GM21360 (cell line): ENCODE data around the gene CCDC171.
"Not testable (repeated sequence)": the region's sequence is repeated elsewhere in the genome, so short reads cannot be mapped to it uniquely, and the experiment has no call there.

Experiments
- ATAC-seq: cut with Tn5 transposase; IDR thresholded peaks from one replicate; pipeline ENCODE4 v1.9.1; 2021; ENCODE audit warnings: mild to moderate bottlenecking, moderate library complexity; ENCODE audit not compliant: unreplicated experiment

The CCDC171 gene

DNA sequence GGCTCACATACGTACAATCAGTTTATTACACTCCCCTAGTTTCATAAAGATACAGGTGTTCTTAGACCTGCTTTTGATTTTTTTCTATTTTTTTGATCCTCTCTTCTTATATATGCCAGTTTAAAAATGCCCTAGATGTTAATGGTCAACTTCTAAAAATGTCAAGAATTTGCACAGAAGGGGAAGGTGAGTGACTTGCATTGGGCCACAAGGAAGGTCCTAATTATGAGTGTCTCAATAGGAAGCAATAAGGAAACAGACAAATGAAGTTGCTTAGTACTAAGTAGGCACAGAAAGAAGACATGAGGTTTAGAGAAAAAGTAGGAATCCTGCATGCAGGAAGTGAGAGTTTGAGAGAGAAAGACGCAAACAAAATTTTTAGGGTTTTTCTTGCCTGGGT lies 3.2 kb upstream of the CCDC171 start:
- ATAC-seq = no peak

DNA sequence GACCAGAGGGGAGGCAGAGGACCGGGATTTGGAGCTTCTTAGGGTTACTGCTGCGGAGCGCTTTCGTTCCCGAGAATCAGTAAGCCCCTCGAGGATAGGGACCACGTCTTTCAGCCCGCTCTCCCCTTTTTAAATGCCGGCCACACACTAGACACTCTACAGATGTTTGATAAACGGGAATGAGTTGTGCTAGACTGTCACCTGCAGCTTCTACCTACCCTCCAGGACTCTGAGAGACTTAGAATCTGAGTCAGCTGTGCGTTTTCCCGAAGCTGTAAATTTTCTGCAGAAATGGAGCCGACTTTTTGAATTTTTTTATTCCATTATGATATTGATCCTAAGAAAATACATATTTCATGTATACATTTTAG lies 670 bp downstream of the CCDC171 start:
- peak; percentile 27 for ATAC-seq

DNA sequence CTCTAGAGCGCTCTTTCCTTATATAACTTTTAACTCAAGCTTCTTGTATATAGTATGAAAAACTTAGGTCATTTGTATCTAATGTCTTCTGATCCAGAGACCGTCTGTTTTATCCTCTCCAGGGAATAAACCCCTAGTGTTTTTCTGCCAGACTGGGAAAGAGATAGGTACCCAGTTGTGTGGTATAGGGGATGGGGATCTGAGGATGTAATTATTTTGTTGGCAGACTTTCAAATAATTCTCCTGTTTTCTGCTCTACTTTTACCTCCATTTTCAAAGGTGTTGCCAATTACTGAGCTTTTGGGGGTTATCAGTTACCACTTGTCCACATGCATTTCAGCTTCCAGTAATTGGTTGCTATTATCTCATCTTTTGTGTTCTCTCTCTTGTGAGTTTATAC lies 17.9 kb downstream of the CCDC171 start:
- no peak for ATAC-seq

DNA sequence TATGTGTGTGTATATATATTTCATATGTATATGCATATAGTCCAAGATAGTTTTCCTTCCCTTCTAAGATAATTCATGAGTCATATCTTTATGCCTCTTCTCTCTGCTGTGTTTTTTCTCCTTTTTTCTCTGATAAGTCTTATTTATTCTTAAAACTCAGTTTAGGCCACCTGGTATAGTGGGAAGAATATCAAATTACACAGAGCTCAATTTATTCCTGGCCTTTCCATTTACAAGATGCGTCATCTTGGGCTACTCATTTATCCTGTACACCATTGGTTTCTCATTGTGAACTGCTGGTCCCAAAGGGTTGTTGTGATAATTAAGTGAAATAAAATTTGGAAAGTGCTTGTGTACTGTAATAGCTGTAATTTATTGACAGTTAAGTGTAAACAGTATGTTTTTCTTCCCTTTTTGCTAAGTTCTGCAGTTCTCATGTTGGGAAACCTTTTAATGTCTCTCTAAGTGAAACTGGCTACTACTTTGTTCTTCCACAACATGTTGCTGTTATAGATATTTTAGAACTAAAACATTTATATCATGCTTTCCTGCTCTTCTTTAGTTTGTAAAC lies 19.4 kb downstream of the CCDC171 start:
- no peak for ATAC-seq

DNA sequence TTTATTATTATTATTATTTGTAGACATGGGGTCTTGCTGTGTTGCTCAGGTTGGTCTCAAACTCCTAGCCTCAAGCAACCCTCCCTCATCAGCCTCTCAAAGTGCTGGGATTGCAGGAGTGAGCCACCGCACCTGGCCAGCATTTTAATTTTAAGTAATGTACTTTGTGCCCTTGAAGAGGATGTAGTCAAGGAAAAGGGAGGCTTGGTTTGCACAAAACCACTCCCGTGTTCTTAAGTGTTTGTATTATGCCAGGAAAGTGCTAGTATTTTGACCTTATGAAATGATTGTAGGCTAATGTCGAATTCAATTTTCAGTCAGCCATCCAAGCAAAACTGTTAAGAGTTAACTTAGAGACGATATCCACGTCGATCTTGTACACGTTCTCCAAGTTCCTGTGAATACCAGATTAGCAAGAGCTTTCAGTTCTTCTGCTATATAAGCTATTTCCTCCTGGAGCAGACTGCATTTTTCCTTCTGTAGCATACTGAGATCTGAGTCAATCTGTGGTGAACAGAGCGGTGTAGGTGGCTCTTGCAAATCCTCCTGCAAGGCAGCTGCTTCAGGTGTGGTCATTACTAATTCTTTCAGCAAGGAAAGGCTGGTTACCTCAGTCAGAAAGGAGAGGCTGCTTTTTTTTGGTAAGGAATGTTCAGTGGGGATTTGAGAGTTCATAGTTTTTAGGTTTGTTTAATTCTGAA lies 23.7 kb downstream of the CCDC171 start:
- ATAC-seq = no peak

DNA sequence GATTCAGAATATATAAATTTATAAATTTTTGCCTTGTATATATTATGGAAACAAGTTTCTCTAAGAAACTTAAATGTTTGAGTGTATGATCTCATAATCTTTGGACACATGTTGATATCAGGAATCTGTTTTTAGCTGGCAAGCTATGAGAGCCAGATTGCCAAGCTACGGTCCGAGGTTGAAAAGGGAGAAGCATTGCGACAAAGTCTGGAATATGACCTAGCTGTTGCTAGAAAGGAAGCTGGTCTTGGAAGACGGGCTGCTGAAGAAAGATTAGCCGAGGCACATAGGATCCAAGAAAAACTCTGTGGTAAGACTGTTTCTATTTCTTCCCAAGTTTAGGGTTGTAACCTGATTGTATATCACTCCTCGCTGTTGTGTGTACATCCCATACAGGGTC lies 25.9 kb downstream of the CCDC171 start:
- ATAC-seq = no peak

DNA sequence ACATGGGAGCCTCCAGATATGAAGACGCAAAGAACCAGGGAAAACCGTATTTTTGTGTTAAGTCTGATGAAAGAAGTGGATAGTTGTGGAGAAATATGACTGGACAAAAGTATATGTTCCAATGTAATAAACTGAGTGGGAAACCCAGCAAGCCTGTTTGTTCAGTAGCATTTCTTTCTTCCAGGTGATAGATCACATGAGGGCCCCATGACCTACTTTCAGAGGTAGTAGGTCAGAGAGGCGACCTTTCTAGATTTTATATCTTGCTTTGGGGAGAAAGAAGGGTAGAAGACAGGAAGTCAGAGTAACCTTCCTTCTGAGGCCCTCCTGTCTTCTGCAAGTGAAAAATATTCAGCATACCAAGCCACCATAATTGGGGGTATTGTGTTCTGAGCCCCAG lies 31.5 kb downstream of the CCDC171 start:
- ATAC-seq = no peak

DNA sequence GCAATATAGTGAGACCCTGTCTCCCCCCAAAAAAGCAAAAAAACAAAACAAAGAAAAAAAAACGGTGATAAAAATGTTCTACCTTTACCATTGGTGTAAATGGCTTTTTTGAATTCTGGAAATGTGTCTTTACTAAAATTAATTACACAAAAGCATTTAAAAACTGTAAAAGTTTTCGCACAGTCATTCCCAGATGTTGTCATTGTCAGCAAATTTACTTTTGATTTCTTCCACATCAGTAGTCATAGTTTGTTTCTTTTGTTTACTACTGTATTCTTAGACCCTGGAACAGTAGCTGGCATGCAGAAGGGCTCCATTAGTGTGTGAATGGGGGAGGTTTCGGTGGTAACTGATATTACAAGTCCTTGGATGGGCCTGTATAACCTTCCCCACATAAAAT lies 39.5 kb downstream of the CCDC171 start:
- no peak for ATAC-seq

DNA sequence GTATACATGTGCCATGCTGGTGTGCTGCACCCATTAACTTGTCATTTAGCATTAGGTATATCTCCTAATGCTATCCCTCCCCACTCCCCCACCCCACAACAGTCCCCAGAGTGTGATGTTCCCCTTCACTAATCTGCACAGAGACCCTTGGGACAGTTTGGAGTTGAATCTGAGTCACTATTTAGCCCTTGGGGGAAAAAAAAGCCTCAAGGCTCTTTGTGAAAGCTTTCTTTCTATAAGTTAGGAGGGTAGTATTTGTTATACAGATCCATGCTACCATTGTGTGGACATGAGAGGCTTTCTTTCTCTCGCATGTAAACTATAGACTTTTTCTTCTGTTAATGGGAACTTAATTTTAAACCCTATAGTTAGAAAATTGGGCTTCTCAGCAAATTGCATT lies 40.1 kb downstream of the CCDC171 start:
- ATAC-seq = not testable (repeated sequence)

DNA sequence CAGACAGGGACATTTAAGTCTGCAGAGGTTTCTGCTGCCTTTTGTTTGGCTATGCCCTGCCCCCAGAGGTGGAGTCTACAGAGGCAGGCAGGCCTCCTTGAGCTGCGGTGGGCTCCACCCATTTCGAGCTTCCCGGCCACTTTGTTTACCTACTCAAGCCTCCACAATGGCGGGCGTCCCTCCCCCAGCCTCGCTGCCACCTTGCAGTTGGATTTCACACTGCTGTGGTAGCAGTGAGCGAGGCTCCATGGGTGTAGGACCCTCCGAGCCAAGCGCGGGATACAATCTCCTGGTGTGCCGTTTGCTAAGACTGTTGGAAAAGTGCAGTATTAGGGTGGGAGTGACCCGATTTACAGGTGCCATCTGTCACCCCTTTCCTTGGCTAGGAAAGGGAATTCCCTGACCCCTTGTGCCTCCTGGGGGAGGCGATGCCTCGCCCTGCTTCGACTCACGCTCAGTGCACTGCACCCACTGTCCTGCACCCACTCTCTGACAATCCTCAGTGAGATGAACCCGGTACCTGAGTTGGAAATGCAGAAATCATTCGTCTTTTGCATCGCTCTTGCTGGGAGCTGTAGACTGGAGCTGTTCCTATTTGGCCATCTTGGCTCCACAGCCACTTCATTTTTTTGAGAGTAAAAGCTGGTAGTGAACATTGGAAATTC lies 48.0 kb downstream of the CCDC171 start:
- not testable (repeated sequence) for ATAC-seq

DNA sequence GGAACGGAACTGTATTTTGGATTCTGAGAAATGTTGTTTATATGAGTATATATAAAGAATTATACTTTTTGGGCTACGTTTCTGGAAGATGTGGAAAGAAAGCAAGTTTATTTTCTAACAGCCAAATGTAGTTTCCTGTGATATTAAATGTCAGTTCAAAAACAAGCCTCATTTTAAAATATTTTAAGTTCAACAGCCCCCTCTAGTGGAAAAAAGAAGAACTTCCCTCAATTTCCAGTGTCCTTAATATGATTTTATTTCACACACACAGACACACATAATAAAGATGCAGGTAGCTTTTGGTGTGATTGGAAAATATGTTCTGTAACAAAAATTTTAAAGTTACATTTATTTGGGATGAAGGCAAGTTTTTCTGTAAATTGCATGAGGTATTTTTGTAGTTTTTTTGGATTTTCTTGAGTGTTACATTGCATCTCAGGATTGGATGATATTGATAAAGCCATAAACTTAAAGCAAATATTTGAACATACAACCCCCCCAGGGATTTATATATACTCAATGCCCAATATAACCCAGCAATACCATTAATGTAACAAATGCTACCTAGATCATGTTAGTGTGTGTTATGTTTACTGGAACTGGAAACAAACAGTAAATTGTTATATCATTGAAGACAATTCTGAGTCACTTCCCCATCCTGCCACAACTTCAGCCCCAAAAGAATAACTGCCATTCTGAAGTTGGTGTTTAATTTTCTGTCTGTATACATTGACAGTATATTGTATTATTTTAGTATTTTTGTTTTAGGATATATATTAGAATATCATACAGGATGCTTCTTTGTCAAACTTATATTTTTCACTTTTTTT lies 54.0 kb downstream of the CCDC171 start:
- ATAC-seq = no peak

DNA sequence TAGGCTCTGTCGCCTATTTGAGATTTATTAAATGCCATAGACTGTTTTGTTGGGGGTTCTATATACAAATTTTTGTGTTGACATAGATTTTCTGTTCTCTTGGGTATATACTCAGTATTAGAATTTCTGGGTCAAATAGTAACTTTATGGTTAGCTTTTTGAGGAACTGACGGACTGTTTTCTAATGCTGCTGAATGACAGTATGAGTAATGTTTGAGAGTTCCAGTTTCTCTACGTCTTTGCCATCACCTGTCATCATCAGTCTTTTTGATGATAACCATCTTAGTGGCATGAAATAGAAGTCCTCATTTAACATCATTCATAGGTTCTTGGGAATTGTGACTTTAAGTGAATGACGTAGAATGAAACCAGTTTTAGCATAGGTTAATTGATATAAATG lies 60.1 kb downstream of the CCDC171 start:
- ATAC-seq = no peak

DNA sequence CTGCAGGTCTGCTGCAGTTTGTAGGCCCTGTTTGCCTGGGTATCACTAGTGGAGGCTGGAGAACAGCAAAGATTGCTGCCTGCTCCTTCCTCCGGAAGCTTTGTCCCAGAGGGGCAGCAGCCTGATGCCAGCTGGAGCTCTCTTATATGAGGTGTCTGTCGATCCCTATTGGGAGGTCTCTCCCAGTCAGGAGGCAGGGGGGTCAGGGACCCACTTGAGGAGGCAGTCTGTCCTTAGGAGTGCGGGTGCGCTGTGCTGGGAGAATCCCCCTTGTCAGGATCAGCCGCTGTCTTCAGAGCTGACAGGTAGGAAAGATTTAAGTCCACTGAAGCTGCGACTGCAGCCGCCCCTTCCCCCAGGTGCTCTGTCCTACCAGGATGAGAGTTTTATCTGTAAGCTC lies 64.9 kb downstream of the CCDC171 start:
- no peak for ATAC-seq

DNA sequence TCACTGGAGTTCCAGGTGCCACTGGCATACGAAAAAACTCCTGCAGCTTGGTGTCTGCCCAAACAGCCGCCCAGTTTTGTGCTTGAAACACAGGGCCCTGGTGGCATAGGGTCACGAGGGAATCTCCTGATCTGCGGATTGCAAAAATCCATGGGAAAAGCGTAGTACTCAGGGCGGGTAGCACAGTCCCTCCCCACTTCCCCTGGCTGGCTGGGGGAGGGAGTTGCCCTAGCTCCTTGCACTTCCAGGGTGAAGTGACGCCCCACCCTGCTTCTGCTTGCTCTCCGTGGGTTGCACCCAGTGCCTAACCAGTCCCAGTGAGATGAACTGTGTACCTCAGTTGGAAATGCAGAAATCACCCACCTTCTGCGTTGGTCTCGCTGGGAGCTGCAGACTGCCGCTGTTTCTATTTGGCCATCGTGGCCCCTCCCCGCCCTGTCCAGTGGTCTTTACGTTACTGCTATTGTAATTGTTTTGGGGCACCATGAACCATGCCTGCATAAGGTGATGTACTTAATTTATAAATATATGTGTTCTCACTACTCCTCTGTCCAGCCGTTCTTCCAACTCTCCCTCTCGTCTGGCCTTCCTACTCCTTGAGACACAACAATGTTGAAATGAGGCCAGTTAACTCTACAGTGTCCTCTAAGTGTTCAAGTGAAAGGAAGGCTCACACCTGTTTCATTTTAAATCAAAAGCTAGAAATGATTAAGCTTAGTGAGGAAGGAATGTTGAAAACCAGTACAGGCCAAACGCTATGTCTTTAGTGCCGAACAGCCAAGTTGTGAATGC lies 65.9 kb downstream of the CCDC171 start:
- ATAC-seq = no peak

DNA sequence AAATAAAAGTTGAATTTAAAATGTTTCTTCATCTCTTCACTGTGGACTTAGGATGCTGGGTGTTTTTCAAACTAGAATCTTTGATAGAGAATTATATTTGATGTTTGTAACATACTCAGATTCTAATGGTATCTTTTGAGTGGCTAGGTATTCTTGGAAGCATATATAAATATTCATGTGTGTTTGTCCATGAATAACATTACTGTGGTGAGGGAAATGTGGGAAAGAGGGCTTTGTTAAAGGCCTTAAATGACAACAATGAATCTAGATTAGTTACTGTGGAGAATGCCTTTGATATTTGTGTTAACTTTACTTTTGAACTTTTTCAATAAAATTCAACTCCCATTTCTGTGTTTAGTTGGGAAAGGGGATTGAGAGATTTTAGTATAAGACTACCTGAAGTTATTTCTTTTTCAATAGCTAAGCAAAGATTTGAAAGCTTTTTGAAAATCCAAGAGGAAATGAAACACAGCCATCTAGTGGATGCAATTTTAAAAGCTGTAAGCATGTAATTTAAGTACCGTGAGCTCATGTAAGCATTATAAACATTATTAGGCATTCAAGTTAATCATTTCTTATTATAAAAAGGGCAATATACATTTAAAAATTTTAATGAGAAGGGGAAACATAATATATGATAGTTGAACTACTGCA lies 69.6 kb downstream of the CCDC171 start:
- ATAC-seq = no peak

DNA sequence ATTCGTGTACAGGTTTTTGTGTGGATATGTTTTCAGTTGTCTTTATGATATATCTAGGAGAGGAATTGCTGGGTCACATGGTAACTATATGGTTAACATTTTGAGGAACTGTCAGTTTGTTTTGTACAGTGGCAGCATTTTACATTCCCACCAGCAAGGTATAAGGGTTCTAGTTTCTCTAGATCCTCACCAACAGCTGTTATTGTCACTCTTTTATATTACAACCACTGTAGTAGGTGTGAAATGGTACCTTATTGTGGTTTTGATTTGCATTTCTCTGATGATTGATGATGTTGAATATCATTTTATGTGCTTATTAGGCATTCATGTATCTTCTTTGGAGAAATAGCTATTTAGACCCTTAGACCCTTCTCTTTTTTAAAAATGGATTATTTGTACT lies 82.9 kb downstream of the CCDC171 start:
- no peak for ATAC-seq

DNA sequence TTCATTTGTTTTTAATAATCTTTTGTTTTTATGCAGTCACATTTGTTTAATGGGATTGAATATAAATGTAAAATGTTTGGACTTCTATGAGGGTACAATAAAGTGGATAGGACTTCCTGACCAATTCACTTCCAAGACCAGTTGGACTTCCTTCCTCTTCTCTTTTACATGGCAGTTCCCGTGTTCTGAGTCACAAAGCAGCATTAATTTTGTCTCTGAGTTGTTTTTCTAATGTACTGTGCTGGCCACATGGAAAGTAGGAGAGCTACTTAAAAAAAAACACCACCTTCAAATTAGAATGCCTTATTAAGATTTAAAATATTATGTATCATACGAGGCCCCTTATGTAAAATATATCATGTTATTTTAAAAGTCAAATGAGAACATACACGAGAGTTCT lies 87.3 kb downstream of the CCDC171 start:
- no peak for ATAC-seq

DNA sequence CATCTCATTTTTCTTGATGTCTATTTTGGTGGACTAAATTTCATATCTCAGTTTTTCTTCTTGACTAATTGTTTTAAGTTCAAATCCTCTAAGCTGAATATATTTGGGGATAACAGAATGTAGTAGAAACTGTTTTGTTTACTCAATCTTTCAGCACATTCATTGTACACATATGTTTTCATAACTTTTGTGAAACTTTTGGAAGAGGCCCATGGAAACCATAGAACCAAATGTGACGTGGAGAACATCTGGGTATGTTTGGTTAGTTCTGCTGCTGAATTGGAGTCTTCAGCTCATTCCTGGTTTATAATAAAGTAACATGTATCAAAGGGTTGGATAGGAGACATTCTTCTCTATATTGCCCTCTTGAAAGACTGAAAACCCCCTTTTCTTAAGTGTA lies 88.4 kb downstream of the CCDC171 start:
- no peak for ATAC-seq

DNA sequence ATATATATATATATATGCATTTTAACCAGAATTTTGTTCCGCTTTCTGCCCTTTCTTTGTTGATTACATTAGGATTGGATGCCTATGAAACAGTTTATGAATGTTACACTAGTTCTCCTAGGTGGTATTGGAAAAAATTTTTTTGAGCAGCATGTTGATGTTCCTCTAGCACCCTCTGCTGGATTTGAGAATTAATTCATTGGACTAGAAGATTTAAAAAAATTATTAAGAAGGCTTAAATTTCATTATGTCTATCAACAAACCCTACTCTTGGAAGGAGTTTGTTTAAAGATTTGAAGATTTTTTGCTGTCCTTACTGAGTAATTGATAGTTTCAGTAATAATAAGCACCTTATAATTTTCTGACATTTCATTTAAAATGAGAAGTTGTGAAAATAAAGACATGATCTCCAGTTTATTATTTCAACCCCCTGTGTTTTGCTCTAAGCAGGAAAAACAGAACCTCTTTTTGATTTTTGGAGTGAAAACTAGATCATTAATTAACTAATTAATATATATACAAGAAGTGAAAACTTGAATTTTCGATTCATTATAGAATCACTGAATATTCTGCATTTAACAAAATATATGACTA lies 89.6 kb downstream of the CCDC171 start:
- no peak for ATAC-seq

DNA sequence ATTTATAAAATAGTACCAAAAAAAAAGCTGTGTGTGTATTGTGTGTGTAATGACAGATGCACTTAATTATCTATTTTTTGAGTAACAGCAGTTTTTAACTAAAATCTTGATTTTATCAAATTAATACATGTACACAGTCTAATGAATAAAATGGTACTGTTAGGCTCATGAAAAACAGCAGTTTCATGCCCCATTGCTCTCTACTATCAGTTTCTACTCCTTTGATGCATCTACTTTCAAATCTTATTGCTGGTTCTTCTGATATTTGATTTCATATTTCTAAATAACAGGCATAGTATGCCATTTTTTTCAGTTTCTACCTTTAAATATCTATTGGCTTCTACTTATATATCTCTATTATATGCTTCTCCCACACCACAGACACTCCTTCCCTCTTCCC lies 117.4 kb downstream of the CCDC171 start:
- no peak for ATAC-seq
